Activated naive CD8-positive, alpha-beta T cell (primary cell): ENCODE data around the gene HSD17B1.
A peak's percentile ranks its signal among the peaks of the same experiment; 100 is the strongest.

ENCODE experiments used
- H3K27ac Mint-ChIP-seq: one replicate; pipeline ENCODE4 v1.8.0; 2021; ENCODE audit warnings: mixed read lengths
- H3K27me3 Mint-ChIP-seq: one replicate; pipeline ENCODE4 v1.8.0; 2021; ENCODE audit warnings: mixed read lengths
- H3K36me3 Mint-ChIP-seq: one replicate; pipeline ENCODE4 v1.8.0; 2021; ENCODE audit warnings: mixed read lengths
- H3K4me1 Mint-ChIP-seq: one replicate; pipeline ENCODE4 v1.8.0; 2021; ENCODE audit warnings: low read depth, mixed read lengths
- H3K4me3 Mint-ChIP-seq: one replicate; pipeline ENCODE4 v1.8.0; 2021; ENCODE audit warnings: mild to moderate bottlenecking, mixed read lengths
- H3K9me3 Mint-ChIP-seq: one replicate; pipeline ENCODE4 v1.8.0; 2021; ENCODE audit warnings: low read depth, mixed read lengths

The HSD17B1 gene

GRCh38 chr17:42581744-42582270, 29.1 kb downstream of the HSD17B1 start:
- H3K9me3 Mint-ChIP-seq = no peaks in the 10 kb centered on the region
- H3K27ac Mint-ChIP-seq = no peak overlapping the region
- H3K36me3 Mint-ChIP-seq = no peaks in the 10 kb centered on the region
- no peak overlapping the region for H3K4me3 Mint-ChIP-seq
- peaks cover 16% of the 10 kb centered on the region for H3K4me1 Mint-ChIP-seq
- no peaks in the 10 kb centered on the region for H3K27me3 Mint-ChIP-seq

GRCh38 chr17:42584880-42585279, 32.2 kb downstream of the HSD17B1 start:
- no peak overlapping the region for H3K4me3 Mint-ChIP-seq
- no peaks in the 10 kb centered on the region for H3K27me3 Mint-ChIP-seq
- no peaks in the 10 kb centered on the region for H3K9me3 Mint-ChIP-seq
- H3K4me1 Mint-ChIP-seq = peaks cover 2% of the 10 kb centered on the region
- no peak overlapping the region for H3K27ac Mint-ChIP-seq
- H3K36me3 Mint-ChIP-seq = peaks cover 3% of the 10 kb centered on the region

GRCh38 chr17:42585353-42585752, 32.6 kb downstream of the HSD17B1 start:
- peak overlapping the region; percentile 3 for H3K27ac Mint-ChIP-seq
- peaks cover 2% of the 10 kb centered on the region for H3K4me1 Mint-ChIP-seq
- no peaks in the 10 kb centered on the region for H3K27me3 Mint-ChIP-seq
- peaks cover 3% of the 10 kb centered on the region for H3K36me3 Mint-ChIP-seq
- H3K9me3 Mint-ChIP-seq = no peaks in the 10 kb centered on the region
- H3K4me3 Mint-ChIP-seq = no peak overlapping the region

- H3K4me3 Mint-ChIP-seq = no peak overlapping the region
- H3K27ac Mint-ChIP-seq = peak overlapping the region; percentile 77
- no peaks in the 10 kb centered on the region for H3K9me3 Mint-ChIP-seq
- no peaks in the 10 kb centered on the region for H3K27me3 Mint-ChIP-seq
- peaks cover 2% of the 10 kb centered on the region for H3K4me1 Mint-ChIP-seq
- peaks cover 3% of the 10 kb centered on the region for H3K36me3 Mint-ChIP-seq
Observed at GRCh38 chr17:42586514-42587230, 33.9 kb downstream of the HSD17B1 start.

GRCh38 chr17:42590886-42591285, 38.2 kb downstream of the HSD17B1 start:
- Mint-ChIP-seq H3K36me3 (peaks cover 3% of the 10 kb centered on the region), H3K27ac (no peak overlapping the region), H3K27me3 (no peaks in the 10 kb centered on the region), H3K4me1 (peaks cover 8% of the 10 kb centered on the region), H3K9me3 (no peaks in the 10 kb centered on the region), H3K4me3 (no peak overlapping the region)

- Mint-ChIP-seq H3K4me3 (no peak overlapping the region), H3K36me3 (peaks cover 3% of the 10 kb centered on the region), H3K27me3 (no peaks in the 10 kb centered on the region), H3K4me1 (peaks cover 10% of the 10 kb centered on the region), H3K9me3 (no peaks in the 10 kb centered on the region), H3K27ac (no peak overlapping the region)
Observed at GRCh38 chr17:42591411-42591810, 38.7 kb downstream of the HSD17B1 start.

- Mint-ChIP-seq H3K36me3 (no peaks in the 10 kb centered on the region), H3K9me3 (no peaks in the 10 kb centered on the region), H3K27me3 (no peaks in the 10 kb centered on the region), H3K27ac (peak overlapping the region; percentile 0), H3K4me1 (peaks cover 25% of the 10 kb centered on the region), H3K4me3 (no peak overlapping the region)
Observed at GRCh38 chr17:42596386-42596785, 43.7 kb downstream of the HSD17B1 start.

- Mint-ChIP-seq H3K4me1 (peaks cover 31% of the 10 kb centered on the region), H3K4me3 (peak overlapping the region; percentile 4), H3K27ac (peak overlapping the region; percentile 2), H3K27me3 (no peaks in the 10 kb centered on the region), H3K9me3 (no peaks in the 10 kb centered on the region), H3K36me3 (no peaks in the 10 kb centered on the region)
Observed at GRCh38 chr17:42598905-42599304, 46.2 kb downstream of the HSD17B1 start.

- no peaks in the 10 kb centered on the region for H3K9me3 Mint-ChIP-seq
- H3K4me3 Mint-ChIP-seq = peak overlapping the region; percentile 32
- H3K36me3 Mint-ChIP-seq = peaks cover 2% of the 10 kb centered on the region
Observed at GRCh38 chr17:42603318-42603717, 50.6 kb downstream of the HSD17B1 start.

More at GRCh38 chr17:42603318-42603717, 50.6 kb downstream of the HSD17B1 start:
- Mint-ChIP-seq H3K27me3 (no peaks in the 10 kb centered on the region), H3K4me1 (peaks cover 67% of the 10 kb centered on the region), H3K27ac (peak overlapping the region; percentile 56)
